ENCODE measurements around the gene PACS2.

PACS2 gene

GRCh38 chr14:105335735-105336476, 21.4 kb downstream of the PACS2 start:
- H3K27ac ChIP-seq, result no peak overlapping the region
- no peak for TF ChIP-seq ZFX (IDR thresholded peaks at IDR 0.05; ENCODE audit: borderline replicate concordance)
- TF ChIP-seq, protein P1, sequence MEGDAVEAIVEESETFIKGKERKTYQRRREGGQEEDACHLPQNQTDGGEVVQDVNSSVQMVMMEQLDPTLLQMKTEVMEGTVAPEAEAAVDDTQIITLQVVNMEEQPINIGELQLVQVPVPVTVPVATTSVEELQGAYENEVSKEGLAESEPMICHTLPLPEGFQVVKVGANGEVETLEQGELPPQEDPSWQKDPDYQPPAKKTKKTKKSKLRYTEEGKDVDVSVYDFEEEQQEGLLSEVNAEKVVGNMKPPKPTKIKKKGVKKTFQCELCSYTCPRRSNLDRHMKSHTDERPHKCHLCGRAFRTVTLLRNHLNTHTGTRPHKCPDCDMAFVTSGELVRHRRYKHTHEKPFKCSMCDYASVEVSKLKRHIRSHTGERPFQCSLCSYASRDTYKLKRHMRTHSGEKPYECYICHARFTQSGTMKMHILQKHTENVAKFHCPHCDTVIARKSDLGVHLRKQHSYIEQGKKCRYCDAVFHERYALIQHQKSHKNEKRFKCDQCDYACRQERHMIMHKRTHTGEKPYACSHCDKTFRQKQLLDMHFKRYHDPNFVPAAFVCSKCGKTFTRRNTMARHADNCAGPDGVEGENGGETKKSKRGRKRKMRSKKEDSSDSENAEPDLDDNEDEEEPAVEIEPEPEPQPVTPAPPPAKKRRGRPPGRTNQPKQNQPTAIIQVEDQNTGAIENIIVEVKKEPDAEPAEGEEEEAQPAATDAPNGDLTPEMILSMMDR (IDR thresholded peaks at IDR 0.05), result no peak

- no peak for TF ChIP-seq ZFX (IDR thresholded peaks at IDR 0.05; ENCODE audit: borderline replicate concordance)
- TF ChIP-seq, protein P1 (IDR thresholded peaks at IDR 0.05), result no peak
- H3K27ac ChIP-seq, result no peak overlapping the region
These were observed 22.1 kb downstream of the PACS2 start for GRCh38 chr14:105336477-105337287.

GRCh38 chr14:105337433-105337832, 22.9 kb downstream of the PACS2 start:
- no peak overlapping the region for H3K27ac ChIP-seq
- no peak for TF ChIP-seq ZFX (IDR thresholded peaks at IDR 0.05; ENCODE audit: borderline replicate concordance)
- TF ChIP-seq, protein P1 (IDR thresholded peaks at IDR 0.05), result no peak

GRCh38 chr14:105337966-105338741, 23.6 kb downstream of the PACS2 start:
- H3K27ac ChIP-seq, result no peak overlapping the region
- no peak for TF ChIP-seq ZFX (IDR thresholded peaks at IDR 0.05; ENCODE audit: borderline replicate concordance)
- TF ChIP-seq, protein P1 (IDR thresholded peaks at IDR 0.05), result no peak

DNA sequence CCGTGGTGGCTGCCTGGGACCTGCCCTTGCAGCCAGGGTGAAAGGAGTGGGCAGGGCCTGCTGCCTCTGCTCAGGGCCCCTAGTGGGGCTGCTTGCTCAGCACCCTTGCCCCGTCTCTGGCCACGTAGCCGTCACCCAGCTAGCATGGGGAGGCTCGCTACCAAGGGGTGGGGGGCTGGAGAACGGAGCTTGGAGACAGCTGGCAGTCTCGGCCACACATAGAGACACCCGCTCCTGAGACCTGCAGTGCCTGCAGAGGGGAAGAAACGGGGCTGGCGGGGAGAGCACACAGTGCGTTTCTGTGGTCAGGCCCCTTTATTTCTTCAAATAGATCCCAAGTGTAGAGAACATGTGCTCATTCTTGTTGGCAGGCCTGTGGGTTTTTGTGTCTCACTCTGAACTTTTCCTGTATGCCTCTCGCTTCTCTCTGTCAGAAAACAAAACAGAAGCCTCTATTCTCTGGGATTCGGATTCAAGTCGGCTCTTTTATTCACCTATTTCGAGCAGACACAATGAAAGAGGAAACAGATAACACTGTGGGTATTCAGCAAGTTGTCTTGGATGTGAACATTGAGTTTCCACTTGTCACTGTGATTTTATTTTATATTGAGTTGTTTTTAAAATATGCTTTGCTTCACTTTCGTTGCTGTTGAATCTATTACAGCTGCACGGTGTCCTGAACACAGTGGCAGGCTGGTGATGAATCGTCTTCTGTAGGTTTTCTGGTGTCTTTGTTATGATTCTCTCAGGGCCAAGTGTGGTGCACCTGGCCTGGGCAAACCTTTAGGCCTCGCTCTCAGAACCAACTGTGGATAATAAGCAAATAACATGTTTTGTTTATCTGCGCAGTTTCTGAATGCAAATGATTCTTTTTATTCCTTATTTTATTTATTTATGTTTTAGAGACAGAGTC, 26.5 kb downstream of the PACS2 start:
- no peak for TF ChIP-seq ZFX (IDR thresholded peaks at IDR 0.05; ENCODE audit: borderline replicate concordance)
- TF ChIP-seq, protein P1 (IDR thresholded peaks at IDR 0.05), result no peak

DNA sequence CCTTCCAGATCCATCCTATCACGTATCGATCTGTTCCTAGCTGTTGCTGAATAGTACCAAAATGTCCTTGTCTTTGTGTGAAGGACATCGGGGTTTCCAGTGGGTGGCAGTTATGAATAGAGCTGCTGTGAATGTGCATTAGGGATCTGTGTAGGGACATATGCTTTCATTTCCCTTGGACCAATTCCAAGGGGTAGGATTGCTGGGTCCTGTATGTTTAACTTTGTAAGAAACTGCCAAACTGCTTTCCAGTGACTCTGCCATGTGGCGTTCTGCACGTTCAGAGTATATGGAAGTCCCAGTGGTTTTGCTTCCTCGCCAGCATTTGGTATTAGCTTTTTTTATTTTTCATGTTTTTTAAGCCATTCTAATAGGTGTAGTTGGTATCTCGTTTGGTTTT, 28.6 kb downstream of the PACS2 start:
- H3K27ac ChIP-seq, result no peak overlapping the region
- no peak for TF ChIP-seq ZFX (IDR thresholded peaks at IDR 0.05; ENCODE audit: borderline replicate concordance)
- TF ChIP-seq, protein P1 (IDR thresholded peaks at IDR 0.05), result no peak

More for the DNA sequence above, 26.5 kb downstream of the PACS2 start:
- no peak overlapping the region for H3K27ac ChIP-seq
